Karpas-422 (cell line): Measurements from ENCODE around the gene NBEA. TPM values are rescaled to one million over a fixed set of nuclear protein-coding genes. Genes with fewer than 3 reads are reported as not detected.

Experiments used
- DNase-seq: peaks from one replicate; pipeline ENCODE4 v3.0.0-alpha.2; 2015
- H2AFZ ChIP-seq: fragments of 200-600 bp; sonication (generic); 2 replicates; pipeline ENCODE4 v1.6.1; 2014; ENCODE audit warnings: antibody characterized with exemption, low read length, mixed read lengths
- H3K27ac ChIP-seq: fragments of 200-600 bp; sonication (generic); 2 replicates; pipeline ENCODE4 v1.5.1; 2014; ENCODE audit warnings: mild to moderate bottlenecking, low read length, moderate library complexity
- H3K27me3 ChIP-seq: fragments of 200-600 bp; sonication (generic); 2 replicates; pipeline ENCODE4 v1.6.1; 2014; ENCODE audit warnings: low read length, mixed read lengths
- H3K36me3 ChIP-seq: fragments of 200-600 bp; sonication (generic); 2 replicates; pipeline ENCODE4 v1.6.1; 2014; ENCODE audit warnings: low read length, mixed read lengths; ENCODE audit not compliant: insufficient read depth
- H3K4me1 ChIP-seq: fragments of 200-600 bp; sonication (generic); 2 replicates; pipeline ENCODE4 v1.6.1; 2014; ENCODE audit warnings: mild to moderate bottlenecking, low read length, mixed read lengths
- H3K4me2 ChIP-seq: fragments of 200-600 bp; sonication (generic); 2 replicates; pipeline ENCODE4 v1.6.1; 2014; ENCODE audit warnings: low read length, low read depth, mild to moderate bottlenecking; ENCODE audit not compliant: poor library complexity, severe bottlenecking
- H3K4me3 ChIP-seq: fragments of 200-600 bp; sonication (generic); 2 replicates; pipeline ENCODE4 v1.5.1; 2014; ENCODE audit warnings: mild to moderate bottlenecking, antibody characterized with exemption, low read length, mixed read lengths
- H3K79me2 ChIP-seq: fragments of 200-600 bp; sonication (generic); 2 replicates; pipeline ENCODE4 v1.6.1; 2014; ENCODE audit warnings: mild to moderate bottlenecking, low read length, mixed read lengths
- H3K9ac ChIP-seq: fragments of 200-600 bp; sonication (generic); 2 replicates; pipeline ENCODE4 v1.6.0; 2014; ENCODE audit warnings: low read length
- H3K9me2 ChIP-seq: fragments of 200-600 bp; sonication (generic), shearing (Covaris generic); replicated peaks from 2 replicates; pipeline ENCODE4 v1.6.0; 2014; ENCODE audit warnings: mild to moderate bottlenecking, low read length, moderate library complexity; ENCODE audit not compliant: insufficient read depth
- H3K9me3 ChIP-seq: fragments of 300-700, 200-600 bp; sonication (generic); 2 replicates; pipeline ENCODE4 v1.6.1; 2014; ENCODE audit warnings: low read length, mixed read lengths
- H4K20me1 ChIP-seq: fragments of 200-600 bp; sonication (generic); 2 replicates; pipeline ENCODE4 v1.6.1; 2014; ENCODE audit warnings: mild to moderate bottlenecking, antibody characterized with exemption, low read length, low read depth; ENCODE audit not compliant: insufficient read depth
- total RNA-seq: library from RNA; depleted of rRNA; stranded (reverse); fragments of >200 nt; shearing (Covaris generic); gene quantifications from 2 replicates; pipeline ENCODE4 v1.2.3, GENCODE V29; 2014; ENCODE audit warnings: low replicate concordance

Gene NBEA
- total RNA-seq, 1 experiment from 2014 or later, result 4.0 TPM

DNA sequence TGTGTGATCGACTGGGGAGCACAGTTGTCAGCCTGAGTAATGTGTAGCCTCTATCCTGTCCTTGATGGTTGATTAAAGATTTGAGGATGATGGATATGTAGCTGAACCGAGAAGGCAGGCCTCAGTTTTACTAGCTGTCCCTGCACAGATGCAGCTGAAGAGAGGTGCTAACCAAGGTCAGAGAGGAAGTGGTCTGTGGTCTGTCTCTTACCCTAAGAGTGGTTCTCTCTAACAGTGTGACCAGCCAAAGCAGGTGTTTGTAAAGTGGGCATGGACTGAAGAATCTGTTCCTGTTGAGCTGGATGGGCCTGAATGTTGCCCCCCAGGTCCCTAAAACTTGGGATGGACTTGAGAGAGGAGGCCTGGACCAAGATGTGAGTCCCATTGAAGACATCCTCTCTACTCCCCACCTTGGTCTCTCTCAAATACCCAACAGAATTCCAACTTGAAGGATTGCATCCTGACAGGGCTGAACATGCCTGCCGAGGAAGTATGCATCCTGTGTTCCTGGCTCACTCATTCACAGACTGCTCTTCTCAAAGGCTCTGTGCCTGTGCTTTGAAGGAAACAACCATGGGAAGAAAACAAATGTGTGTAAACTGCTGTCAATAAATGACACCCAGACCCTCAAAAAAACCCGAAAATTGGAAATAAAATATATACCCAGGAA is 310.6 kb downstream of the NBEA start:
- H3K9ac ChIP-seq, result no peak overlapping the region
- no peak overlapping the region for H3K4me2 ChIP-seq
- no peaks in the 10 kb centered on the region for H4K20me1 ChIP-seq
- H3K4me1 ChIP-seq, result no peaks in the 10 kb centered on the region
- H3K4me3 ChIP-seq, result no peak overlapping the region
- H3K27me3 ChIP-seq, result no peaks in the 10 kb centered on the region
- no peak overlapping the region for H2AFZ ChIP-seq
- H3K79me2 ChIP-seq, result no peaks in the 10 kb centered on the region
- DNase-seq, result no peak
- H3K27ac ChIP-seq, result no peak overlapping the region
- no peaks in the 10 kb centered on the region for H3K36me3 ChIP-seq
- no peaks in the 10 kb centered on the region for H3K9me2 ChIP-seq
- peaks cover 7% of the 10 kb centered on the region for H3K9me3 ChIP-seq

DNA sequence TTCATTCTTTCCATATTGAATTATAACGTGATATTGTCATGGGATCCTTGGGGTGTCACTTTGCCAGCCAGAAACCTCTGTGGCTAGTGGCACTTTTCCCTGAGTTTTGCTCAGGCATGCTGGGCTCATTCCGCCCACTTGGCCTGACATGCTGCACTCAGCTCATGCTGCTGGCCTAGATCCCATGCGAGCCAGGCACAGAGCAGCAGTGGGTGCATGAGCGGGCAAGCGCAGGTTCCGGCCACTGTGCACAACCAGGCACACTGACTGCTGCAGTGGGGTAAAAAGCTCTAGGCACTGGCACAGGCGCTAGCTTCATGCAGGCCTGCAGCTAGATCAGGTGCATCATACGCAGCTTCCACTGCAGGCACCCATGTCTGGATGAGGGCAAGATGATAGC is 313.2 kb downstream of the NBEA start:
- DNase-seq, result no peak
- Histone ChIP-seq H4K20me1 (no peaks in the 10 kb centered on the region), H3K9me3 (peaks cover 2% of the 10 kb centered on the region; the same call in 1 of the 2 replicates), H2AFZ (no peak overlapping the region), H3K36me3 (no peaks in the 10 kb centered on the region), H3K9me2 (no peaks in the 10 kb centered on the region), H3K27ac (no peak overlapping the region), H3K79me2 (no peaks in the 10 kb centered on the region), H3K4me3 (no peak overlapping the region), H3K27me3 (no peaks in the 10 kb centered on the region), H3K4me1 (no peaks in the 10 kb centered on the region), H3K4me2 (no peak overlapping the region), H3K9ac (no peak overlapping the region)

DNA sequence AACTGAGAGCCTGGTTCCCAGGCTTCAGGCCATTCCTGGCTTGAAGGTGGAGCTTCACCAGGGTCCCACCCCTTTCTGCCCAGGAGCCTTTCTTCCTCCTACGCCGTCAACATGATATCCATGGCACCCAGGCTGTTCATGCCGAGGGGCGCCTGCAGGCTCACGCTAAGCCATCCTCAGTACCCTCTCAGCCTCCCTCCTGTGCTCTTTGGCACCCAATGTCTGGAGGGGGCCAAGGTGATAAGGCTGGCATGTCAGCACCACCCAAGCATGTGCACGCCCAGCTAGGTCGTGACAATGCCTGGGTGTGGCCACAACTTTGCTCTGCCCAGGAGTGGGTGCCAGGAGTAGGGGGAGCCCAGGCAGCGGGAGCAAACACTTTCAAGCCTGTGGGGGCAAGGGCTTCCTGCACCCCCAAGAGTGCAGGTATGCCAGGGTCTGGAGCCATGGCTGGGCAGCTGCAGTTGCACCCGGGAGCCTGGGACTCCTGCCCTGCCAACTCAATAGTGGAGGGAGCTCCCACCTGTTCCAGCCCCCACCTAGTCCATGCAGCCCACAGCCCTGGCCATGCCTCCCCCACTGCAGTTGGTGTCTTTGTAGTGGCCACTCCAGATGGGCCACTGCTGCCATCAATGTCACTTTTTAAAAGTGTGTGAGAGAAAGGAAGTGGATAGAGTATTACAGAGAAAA is 314.5 kb downstream of the NBEA start:
- H3K4me1 ChIP-seq, result no peaks in the 10 kb centered on the region
- H3K9ac ChIP-seq, result no peak overlapping the region
- H3K9me2 ChIP-seq, result no peaks in the 10 kb centered on the region
- no peaks in the 10 kb centered on the region for H3K79me2 ChIP-seq
- no peak overlapping the region for H2AFZ ChIP-seq
- DNase-seq, result no peak
- no peak overlapping the region for H3K4me2 ChIP-seq
- H3K4me3 ChIP-seq, result no peak overlapping the region
- H3K9me3 ChIP-seq, result peaks cover 4% of the 10 kb centered on the region; the same call in 1 of the 2 replicates
- no peak overlapping the region for H3K27ac ChIP-seq
- H3K27me3 ChIP-seq, result no peaks in the 10 kb centered on the region
- no peaks in the 10 kb centered on the region for H3K36me3 ChIP-seq
- H4K20me1 ChIP-seq, result no peaks in the 10 kb centered on the region

DNA sequence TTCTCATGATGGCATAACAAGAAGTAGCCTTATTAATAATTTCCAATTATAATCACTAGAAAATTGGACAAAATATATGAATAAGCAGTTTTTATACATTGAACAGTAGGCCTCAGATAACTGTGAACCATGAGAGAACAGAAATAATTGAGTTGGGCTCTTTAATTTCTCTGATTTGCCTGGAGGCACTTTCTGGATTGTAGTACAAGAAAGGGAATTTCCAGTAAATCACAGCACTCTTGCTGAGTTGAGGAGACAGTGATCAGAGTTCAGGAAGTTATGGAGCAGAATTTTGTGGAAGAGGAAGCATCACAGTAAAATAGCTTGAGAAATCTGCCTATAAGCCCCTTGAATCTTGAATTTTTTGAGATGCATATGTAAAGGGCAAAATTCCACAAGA is 318.2 kb downstream of the NBEA start:
- no peak overlapping the region for H3K9ac ChIP-seq
- no peak overlapping the region for H3K27ac ChIP-seq
- H3K9me3 ChIP-seq, result peaks cover 12% of the 10 kb centered on the region
- no peak overlapping the region for H3K4me3 ChIP-seq
- no peaks in the 10 kb centered on the region for H3K36me3 ChIP-seq
- H3K4me2 ChIP-seq, result no peak overlapping the region
- no peak overlapping the region for H2AFZ ChIP-seq
- no peaks in the 10 kb centered on the region for H3K27me3 ChIP-seq
- H3K9me2 ChIP-seq, result no peaks in the 10 kb centered on the region
- no peaks in the 10 kb centered on the region for H4K20me1 ChIP-seq
- DNase-seq, result no peak
- H3K79me2 ChIP-seq, result no peaks in the 10 kb centered on the region
- no peaks in the 10 kb centered on the region for H3K4me1 ChIP-seq

DNA sequence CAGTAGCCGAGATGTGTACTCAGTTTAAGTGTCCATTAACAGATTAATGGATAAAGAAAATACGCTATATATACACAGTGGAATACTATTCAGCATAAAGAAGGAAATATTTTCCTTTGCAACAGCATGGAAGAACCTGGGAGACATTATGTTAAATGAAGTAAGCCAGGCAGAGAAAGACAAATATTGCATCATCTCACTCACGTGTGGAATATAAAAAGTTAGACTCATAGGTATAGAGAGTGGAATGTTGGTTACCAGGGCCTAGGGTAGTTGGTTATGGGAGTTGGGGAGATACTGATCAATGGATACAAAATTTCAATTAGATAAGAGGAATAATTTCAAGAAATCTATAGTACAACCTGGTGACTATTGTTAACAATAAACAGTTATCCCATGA is 324.3 kb downstream of the NBEA start:
- no peaks in the 10 kb centered on the region for H3K79me2 ChIP-seq
- no peaks in the 10 kb centered on the region for H3K4me1 ChIP-seq
- no peak overlapping the region for H3K9ac ChIP-seq
- H2AFZ ChIP-seq, result no peak overlapping the region
- no peaks in the 10 kb centered on the region for H3K27me3 ChIP-seq
- no peak overlapping the region for H3K4me2 ChIP-seq
- no peaks in the 10 kb centered on the region for H4K20me1 ChIP-seq
- H3K9me3 ChIP-seq, result peaks cover 13% of the 10 kb centered on the region
- no peak overlapping the region for H3K27ac ChIP-seq
- no peak overlapping the region for H3K4me3 ChIP-seq
- no peaks in the 10 kb centered on the region for H3K9me2 ChIP-seq
- no peak for DNase-seq
- no peaks in the 10 kb centered on the region for H3K36me3 ChIP-seq

DNA sequence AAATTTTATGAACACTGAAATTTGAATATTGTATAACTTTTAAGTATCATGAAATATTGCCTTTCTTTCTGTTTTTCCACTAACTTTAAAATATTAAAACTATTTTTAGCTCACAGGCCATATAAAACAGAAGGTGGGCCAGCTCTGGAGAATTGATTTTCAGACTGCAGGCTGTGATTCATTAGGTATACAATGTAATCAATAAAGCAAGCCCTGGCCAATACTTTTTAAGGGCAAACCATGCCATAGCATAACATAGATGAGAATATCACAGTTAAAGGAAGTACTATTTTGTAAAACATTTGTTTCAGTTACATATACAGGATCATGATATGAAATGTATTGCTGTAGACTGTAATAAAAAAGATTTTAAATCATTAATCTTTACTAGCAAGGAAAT is 336.8 kb downstream of the NBEA start:
- no peaks in the 10 kb centered on the region for H3K36me3 ChIP-seq
- H3K4me1 ChIP-seq, result no peaks in the 10 kb centered on the region
- no peaks in the 10 kb centered on the region for H3K9me2 ChIP-seq
- H3K4me3 ChIP-seq, result no peak overlapping the region
- no peaks in the 10 kb centered on the region for H3K27me3 ChIP-seq
- no peak for DNase-seq
- H3K9ac ChIP-seq, result no peak overlapping the region
- H3K27ac ChIP-seq, result no peak overlapping the region
- no peaks in the 10 kb centered on the region for H4K20me1 ChIP-seq
- H3K4me2 ChIP-seq, result no peak overlapping the region
- no peak overlapping the region for H2AFZ ChIP-seq
- no peaks in the 10 kb centered on the region for H3K79me2 ChIP-seq
- no peaks in the 10 kb centered on the region for H3K9me3 ChIP-seq

DNA sequence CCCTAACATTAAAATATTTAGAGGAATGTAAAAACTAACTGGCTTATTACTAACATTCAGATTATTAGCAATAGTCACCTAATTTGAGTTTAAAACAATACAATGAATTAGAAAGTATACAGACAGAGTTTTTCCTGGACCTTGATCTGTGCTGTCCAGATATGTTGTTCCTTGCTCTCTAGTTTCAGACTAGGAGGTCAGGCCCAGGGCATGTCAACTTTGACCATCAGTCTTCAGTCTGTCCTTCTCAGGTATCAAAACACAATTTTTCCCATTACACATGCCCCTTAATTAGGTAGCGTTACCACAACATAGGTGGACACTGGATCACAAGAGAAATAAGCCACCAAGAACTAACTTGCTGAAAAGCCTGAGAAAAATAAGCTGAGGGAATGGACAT is 337.4 kb downstream of the NBEA start:
- Histone ChIP-seq H3K9me3 (no peaks in the 10 kb centered on the region), H2AFZ (no peak overlapping the region), H3K9me2 (no peaks in the 10 kb centered on the region), H3K9ac (no peak overlapping the region), H4K20me1 (no peaks in the 10 kb centered on the region), H3K4me1 (no peaks in the 10 kb centered on the region), H3K4me3 (no peak overlapping the region), H3K27me3 (no peaks in the 10 kb centered on the region), H3K4me2 (no peak overlapping the region), H3K79me2 (no peaks in the 10 kb centered on the region), H3K27ac (no peak overlapping the region), H3K36me3 (no peaks in the 10 kb centered on the region)
- no peak for DNase-seq

DNA sequence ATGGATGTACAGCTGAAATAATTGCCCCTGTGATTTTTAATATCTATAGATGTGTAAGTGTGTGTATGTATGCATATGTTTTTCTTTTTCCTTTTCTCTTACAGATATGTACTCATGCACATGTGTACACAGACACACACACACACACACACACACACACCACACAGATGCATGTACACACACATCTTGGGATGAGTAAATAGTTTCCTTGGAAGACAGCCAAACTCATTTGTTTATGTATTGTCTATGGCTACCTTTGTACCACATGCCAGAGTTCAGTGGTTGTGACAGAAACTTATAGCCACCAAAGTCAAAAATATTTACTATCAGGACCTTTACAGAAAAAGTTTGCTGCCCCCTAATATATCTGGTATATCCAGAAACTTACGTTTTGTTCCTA is 341.8 kb downstream of the NBEA start:
- H3K4me2 ChIP-seq, result no peak overlapping the region
- H3K36me3 ChIP-seq, result no peaks in the 10 kb centered on the region
- no peak overlapping the region for H3K9ac ChIP-seq

More for the DNA sequence above, 341.8 kb downstream of the NBEA start:
- Histone ChIP-seq H3K27me3 (no peaks in the 10 kb centered on the region), H4K20me1 (no peaks in the 10 kb centered on the region), H3K27ac (no peak overlapping the region), H3K9me2 (no peaks in the 10 kb centered on the region), H3K79me2 (no peaks in the 10 kb centered on the region), H3K4me1 (no peaks in the 10 kb centered on the region), H3K9me3 (no peaks in the 10 kb centered on the region), H2AFZ (no peak overlapping the region), H3K4me3 (no peak overlapping the region)
- DNase-seq, result no peak
